GM11168 (cell line): ENCODE data around the gene ZNF746.

Source experiments
- in situ Hi-C: fragments of 300-500 bp; cut with MboI; formaldehyde crosslinking; loops from one replicate; pipeline ENCODE4 v1.12.0; 2022; ENCODE audit warnings: low sequenced_read_pairs; ENCODE audit not compliant: unreplicated experiment

ZNF746 gene

DNA sequence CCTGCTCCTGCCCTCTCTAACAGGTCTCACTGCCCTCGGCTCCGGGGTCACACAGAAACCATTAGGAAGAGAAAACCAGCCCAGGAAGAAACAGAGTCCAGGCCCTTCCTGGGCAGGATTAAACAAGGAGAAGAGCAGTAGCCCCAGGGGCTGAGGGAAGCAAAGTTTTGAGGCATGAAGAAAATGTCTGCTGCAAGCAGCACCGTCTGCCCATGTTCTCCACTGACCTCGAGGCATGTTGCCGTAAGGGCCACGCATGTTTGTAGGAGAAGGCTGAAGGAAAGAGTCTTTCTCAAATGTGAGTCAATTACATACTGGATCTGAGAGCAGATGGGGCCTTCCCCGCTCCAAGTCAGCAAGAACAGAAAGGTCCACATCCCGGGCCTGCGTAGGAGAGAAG is 4.2 kb downstream of the ZNF746 start:
- in situ Hi-C loops = no loop called here

DNA sequence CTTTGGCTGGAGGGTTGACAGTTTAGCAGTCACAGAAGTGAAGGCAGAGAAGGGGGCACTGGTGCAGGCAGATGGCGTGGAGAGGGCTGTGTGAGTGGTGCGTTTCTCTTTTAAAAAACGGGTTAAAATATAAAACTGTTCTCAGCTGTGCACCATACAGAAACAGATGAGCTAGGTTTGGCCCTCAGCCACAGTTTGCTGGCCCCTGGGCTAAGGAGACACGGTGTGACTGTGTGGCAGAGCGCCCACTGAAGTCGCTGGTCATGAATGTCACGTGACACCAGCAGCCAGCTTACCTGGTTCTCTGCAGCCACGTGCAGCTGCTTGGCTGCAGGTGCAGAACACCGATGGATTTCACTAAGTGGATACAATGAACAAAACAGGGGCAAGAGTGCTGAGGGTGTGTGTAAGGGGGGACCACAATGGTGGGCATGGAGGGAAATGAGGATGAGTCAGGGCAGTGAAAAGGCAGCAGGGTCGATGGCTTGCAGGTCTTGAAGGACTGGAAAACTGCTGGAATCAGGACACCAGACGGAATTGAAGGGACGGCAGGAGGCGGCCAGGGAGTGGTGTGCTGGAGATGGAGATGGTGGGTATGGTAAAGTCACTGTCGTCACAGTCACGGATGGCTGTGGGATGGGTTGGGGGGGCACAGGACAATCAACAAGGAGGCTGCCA is 7.4 kb downstream of the ZNF746 start:
- in situ Hi-C loops = no loop called here

DNA sequence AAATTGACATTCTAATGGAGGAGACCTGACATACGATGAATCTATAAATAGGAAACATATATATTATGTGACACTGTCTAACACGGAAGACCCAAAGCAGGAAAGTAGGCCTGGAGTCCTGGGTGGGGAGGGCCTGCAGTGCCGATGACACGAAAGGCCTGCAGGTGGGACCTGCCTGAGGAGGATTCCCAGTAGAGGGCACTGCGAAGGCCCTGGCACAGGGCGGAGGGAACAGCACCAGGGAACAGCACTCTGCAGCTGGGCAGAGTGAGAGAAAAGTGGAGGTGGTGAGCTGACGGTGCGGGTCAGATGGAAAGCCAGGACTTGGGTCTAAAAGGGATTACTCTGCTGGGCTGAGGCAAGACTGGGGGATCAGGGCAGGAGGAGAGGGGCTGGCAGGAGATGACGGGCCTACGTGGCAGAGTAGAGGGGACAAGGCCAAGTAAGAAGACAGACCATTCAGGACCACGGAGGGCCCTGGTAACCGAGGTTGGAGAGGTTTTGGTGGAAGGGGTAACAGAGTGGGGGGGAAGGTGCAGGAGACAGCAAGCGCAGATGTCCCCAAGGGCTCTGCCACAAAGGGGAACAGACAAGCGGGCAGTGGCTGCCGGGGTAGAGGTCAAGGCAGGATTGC is 8.1 kb downstream of the ZNF746 start:
- in situ Hi-C loops = no loop called here

DNA sequence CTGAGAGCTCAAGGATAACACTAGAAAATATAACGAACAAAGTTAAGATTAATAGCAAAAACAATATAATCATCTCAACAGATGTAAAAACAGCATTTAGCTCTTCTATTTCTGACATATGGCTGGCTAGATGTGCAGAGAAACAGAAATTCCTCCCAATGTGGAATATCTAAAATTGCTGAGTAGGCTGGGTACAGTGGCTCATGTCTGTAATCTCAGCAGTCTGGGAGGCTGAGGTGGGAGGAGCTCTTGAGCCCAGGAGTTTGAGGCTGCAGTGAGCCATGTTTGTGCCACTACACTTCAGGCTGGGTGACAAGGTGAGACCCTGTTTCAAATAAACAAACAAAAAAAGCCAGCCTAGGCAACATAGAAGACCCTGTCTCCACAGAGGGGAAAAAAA is 18.0 kb downstream of the ZNF746 start:
- in situ Hi-C loops = no loop called here

DNA sequence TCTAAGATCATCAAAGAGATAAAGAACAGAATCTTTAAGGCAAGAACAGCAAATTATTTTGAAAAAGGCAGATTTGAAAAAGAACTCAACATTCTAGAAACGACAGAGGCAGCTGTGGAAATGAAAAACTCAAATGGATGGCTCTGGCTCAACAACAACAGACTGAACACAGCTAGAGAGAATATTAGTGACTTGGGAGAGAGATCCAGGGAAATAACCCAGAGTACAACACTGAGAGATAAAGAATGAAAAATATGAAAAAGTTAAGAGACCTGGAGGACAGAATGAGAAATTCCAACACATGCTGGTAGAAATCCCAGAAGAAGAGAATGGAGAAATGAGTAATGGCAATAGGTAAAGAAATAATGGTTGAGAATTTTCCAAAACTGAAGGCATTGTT is 18.9 kb downstream of the ZNF746 start:
- in situ Hi-C loops = no loop called here

DNA sequence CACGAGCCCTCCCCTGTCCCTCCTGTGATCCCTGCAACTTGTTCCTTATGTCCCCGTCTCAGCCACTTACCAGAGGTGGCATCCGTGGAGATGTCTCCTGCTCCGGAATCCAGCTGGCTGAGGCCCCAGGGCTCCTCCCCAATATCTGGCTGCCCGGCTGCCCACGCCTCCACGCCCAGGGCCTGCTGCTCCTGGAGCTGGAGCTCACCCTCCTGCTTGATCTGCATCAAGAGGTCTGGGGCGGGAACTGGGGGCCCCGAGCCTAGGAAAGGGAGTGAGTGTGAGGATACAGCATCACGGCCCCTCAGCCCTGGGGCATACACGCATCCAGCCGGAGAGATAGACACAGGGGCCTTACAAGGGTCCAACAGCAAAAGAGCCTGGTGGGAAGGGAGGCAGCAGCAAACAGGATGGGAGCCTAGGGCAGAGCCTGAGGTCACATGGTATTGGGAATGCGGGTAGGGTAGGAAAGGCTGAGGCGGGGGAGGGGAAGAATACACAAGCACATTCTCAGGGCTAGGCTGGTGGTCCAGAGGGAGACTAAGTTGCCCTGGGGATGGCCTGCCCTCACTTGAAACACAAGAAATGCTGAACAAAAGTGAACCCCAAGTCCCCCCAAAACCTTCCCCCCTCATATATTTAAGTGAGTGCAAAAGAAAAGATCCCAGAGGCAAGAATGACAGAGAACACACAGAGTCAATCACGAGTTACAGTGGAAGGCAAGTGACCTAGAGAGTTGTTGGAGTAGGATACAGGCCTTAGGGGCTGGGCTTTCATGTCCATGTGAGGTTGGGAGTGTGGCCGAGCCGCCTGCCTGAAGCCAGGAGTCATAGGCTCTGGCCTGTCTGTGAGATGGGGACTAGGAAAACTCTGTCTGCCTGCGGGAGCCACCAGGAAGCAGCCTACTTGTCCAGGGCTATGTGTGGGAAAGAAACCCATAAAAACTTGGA is 19.8 kb downstream of the ZNF746 start:
- in situ Hi-C loops = no loop called here

DNA sequence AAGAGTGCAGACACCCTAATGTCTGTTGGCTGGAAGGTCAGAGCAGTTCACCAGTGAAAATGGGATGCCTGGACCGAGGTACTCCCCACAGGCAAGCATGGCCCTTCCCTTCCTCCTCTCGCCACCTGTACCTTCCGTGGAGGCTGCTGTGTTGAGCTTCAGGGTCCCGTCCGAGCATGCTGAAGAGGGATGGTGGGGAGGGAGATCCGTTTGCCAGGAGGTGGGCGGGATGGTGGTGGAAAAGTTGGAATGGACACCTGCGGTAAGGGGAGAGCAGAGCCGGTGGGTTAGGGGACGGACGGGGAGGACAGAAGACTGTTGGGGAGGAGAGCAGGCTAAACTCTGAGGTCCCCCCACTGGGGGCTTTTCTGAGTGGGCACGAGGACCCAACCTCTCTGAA is 20.8 kb downstream of the ZNF746 start:
- in situ Hi-C loops = no loop called here

DNA sequence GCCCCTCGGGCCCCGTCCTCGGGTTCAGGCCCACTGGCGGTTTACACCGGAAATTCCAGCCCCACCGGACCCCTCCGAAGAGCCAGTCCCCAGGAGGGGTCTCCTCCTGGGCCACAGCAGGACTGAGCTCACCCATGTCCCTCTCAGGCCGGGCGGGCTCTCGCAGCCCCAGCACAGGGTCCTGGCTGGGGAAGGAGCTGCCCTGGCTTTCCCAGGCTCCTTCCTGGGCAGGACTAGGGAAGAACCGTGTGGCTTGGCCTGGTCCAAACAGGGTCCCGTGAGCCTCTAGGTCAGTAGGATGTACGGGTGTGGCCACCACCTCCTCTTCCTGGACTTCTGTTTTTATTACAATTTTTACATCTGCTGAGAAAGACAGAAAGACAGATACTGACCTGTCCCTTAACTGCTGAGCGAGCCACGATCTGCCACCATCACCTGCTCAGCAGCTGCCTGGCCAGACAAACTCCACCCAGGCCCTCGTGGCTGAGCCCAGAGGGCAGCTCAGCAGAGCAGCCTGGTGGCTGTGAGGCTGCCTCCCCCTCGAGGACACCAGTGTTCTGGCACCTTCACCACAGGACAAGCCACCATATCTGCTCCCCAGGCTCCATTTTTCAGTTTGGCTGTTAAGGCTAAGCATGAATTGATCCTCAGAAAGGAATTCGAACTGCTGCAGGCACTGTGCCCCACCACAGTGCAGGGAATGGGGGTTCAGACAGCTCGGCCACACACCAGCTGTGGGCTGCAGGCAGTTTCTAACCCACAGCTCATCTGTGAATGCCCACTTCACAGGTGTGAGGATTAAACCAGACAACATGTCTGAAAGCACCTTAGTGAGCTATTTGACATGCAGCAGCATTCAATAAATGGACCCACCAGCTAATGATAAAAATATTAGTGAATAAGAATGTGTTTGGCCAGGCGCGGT is 22.2 kb downstream of the ZNF746 start:
- in situ Hi-C loops = no loop called here

DNA sequence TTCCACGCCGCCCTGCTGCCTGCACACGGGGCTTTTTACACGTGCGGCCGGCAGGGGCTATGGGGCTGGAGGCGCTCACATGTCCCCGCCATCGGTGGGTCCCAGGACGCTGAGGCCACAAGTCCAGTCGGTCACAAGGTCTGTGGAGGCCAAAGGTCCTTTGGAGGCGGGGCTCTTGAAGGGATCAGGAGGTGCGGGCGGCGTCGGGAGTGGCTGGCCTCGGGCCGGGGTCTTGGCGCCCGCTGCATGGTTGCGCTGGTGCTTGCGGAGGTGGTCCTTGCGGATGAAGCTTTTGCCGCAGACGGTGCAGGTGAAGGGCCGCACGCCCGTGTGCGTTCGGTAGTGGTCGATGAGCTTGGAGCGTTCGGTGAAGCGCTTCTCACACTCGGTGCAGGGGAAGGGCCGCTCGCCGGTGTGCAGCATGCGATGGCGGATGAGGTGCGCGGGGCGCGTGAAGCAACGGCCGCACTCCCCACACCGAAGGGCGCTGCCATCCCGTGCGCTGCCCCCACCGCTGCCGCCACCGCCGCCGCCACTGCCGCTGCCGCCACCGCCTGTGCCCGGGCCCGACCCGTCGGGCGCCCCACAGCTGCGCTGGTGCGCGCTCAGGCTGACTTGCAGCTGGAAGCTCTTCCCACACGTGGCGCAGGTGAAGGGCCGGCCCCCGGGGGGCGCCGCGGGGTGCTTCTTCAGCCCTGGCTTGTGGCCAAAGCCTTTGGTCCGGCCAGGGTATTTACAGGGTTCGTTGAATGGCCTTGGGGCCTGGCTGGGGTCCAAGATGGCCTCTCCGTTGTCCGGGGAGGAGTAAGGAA is 23.1 kb downstream of the ZNF746 start:
- in situ Hi-C loops = no loop called here

DNA sequence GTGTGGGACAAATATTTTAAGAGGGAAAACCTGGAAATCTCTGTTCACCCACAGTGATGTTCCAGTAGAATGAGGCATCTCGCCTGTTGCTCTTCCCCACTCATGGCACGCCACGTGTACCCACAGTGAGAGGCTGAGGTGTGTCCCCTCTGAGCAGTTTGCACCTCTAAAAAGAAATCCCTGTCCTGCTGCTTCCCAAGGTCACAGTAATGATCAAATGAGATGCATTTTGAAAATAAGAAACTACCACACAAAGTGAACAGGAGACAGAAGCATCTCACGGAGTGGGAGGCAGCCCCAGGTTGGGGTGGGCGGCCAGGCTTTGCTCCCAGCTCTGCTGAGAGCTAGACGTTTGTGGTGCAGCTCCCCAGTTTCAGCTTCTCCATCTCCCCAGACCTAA is 24.4 kb downstream of the ZNF746 start:
- in situ Hi-C loops = no loop called here

DNA sequence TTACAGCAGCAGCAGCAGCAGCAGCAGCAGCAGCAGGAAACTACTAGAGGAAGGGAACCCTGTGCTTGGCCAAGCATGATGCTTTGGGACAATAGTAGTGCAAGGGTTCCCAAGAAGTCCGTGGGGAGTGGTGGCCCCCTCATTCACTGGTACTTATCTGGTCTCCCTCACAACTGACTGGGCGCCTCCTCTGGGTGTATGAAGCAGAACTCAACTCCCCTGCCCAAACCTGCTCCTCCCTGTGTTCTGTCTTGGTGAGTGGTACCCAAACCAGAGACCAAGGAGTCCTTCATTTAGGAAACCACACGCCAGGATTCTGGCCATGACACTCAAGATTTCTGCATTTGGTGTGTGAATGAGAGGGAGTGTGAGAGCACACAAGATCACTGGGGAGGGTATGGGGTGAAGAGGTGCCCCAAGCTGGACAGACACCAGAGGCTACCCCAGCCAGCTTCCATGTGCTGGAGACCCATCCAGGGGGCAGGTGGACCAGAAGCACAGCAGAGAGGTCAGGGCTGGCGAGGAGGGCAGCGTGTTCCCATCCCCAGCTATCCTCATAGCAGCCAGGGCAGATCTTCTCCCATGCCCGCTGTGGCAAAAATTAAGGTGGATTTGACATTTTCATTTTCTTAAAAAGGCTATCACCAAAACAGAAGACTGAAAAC is 26.2 kb downstream of the ZNF746 start:
- in situ Hi-C loops = no loop called here

DNA sequence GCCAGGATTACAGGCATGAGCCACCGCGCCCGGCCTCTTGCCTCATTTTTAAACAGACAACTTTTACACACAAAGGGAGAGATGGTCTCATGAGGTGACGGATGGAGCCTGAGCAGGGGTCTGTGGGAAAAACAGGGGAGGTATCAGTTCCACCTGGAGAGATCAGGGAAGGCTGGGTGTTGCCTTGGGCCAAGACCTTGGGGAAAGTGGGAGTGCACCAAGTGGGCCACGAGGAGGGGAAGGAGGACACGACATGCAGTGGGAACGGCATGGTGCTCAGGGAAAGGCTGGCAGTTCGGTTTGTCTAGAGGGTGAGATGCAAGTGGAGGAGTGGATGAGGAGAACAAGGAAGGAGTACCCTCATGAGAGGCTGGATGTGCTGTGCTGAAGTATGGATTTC is 27.8 kb downstream of the ZNF746 start:
- in situ Hi-C loops = no loop called here

DNA sequence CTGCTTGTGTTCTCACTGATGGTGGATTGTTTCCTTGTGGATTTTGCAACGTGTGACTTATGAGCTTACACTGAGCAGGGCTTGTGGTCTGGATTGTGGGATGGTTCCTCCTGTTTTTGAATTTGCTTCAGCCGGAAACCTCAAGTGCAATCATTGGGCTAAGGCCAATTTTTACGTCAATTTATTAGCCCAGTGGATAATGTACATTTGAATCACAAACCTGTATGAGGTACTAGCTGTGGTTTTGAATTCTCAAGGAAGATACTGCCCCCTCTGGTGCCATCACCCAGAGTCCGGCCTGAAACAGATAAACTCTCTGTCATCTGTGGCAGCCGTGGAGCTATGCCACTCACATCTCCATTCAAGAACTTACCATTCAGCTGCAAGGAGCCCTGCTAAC is 29.4 kb downstream of the ZNF746 start:
- in situ Hi-C loops = no loop called here

DNA sequence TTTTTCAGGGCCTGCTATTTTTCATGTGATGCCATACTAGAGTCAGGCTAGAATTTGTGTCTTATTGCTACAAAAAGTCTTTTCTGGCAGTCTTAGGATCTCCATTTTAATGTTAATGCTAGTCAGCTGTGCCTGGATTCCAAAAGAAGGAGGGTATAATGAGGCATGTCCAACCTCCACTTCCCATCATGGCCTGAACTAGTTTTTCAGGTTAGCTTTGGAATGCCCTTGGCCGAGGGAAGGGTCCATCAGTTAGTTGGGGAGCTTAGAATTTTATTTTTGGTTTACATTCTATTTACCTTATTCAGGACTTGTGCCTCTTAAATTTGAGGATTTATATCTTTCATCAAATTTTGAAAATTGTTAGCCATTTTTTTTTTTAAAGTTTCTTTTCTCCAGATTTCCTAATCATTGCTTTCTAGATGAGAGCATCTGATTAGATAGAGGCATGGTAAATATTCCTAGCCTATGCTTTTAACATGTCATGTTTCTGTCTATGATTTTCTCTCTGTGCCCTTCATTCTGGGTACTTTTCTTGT is 30.2 kb downstream of the ZNF746 start:
- in situ Hi-C loops = no loop called here

DNA sequence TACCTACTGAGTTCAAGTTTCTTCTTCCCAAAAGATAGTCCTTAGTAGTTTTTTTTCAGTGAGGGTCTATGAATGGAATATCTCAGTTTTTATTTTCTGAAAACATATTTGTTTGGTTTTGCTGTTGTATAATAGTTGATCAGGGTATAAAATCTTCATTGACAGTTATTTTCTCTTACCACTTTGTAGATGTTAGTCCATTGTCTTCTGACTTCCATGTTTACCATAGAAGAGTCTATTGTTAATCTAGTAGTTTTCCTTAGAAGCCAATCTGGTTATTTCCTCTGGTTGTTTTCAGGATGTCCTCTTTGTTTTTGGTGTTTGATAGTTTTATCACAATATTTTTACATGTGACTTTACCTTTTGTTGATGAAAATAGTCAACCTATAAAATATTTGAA is 31.2 kb downstream of the ZNF746 start:
- in situ Hi-C loops = no loop called here

DNA sequence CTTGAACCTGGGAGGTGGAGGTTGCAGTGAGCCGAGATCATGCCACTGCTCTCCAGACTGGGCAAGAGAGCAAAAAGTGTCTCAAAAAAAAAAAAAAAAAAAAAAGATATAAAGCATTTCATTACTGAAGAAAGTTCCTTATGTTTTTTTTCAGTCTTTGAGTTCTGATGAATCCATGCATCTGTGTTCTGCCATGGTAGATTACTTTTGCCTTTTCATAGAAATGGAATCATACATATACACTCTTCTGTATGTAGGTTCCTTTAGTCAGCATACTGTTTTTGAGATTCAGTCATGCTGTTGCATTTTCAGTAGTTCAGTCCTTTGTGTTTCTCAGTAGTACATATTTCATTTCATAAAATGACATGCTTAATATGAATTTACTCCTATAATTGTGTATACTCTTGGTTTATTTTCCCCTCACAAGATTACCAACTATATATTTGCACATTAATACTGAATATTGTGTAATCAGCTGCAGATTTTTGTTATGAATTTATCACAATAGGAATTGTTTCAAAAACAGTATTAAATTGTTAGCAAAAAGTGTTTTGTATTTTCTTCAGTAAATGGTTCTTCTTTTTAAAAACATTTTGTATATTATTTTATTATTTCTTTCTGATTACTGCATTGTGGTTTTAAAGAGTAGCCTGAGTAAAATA is 34.0 kb downstream of the ZNF746 start:
- in situ Hi-C loops = no loop called here

DNA sequence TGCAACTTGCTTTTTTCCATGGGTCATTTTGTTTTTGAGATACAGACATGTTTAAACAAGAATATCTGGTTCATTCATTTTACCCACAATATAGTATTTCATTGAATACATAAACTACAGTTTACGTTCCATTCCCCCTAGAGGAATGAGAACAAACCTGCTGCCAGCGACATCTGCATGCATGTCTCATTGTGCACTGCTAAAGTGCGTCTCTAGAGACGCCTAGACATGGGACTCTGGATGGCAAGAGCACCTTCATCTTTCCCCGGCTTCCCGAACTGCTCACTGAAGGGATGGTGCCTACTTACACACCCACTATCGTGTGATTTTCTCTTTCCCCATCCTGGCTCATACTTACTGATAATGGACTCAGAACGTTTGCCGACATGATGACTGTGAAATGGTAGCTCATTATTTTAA is 35.5 kb downstream of the ZNF746 start:
- in situ Hi-C loops = no loop called here
